SK-N-SH (cell line): Measurements from ENCODE around the gene GATAD2B.

Source experiments
- CTCF ChIP-seq: fragments of 200-600 bp; sonication (generic); IDR thresholded peaks from 2 replicates; pipeline ENCODE4 v1.6.1; 2017; ENCODE audit warnings: antibody characterized with exemption, mild to moderate bottlenecking, moderate library complexity
- EZH2phosphoT487 ChIP-seq: fragments of 200-600 bp; sonication (generic); IDR thresholded peaks from 2 replicates; pipeline ENCODE4 v1.6.1; 2017; ENCODE audit warnings: low read depth, mixed run types, mild to moderate bottlenecking, antibody characterized with exemption, moderate library complexity, borderline replicate concordance
- NFIC ChIP-seq: IDR thresholded peaks from 2 replicates; pipeline ENCODE4 v1.4.0; 2012; ENCODE audit warnings: borderline replicate concordance
- RFX5 ChIP-seq: IDR thresholded peaks from 2 replicates; pipeline ENCODE4 v1.6.1; 2012; ENCODE audit warnings: mild to moderate bottlenecking, improper control_type of control experiment, low read length
- TCF12 ChIP-seq: IDR thresholded peaks from 2 replicates; pipeline ENCODE4 v1.4.0; 2012
- TF ChIP-seq, protein P1 (sequence below): IDR thresholded peaks from 2 replicates; pipeline ENCODE4 v1.6.1; 2012; ENCODE audit warnings: mild to moderate bottlenecking, low read depth, low read length, moderate library complexity
- TF ChIP-seq, protein P2 (sequence below): IDR thresholded peaks from 2 replicates; pipeline ENCODE4 v1.4.0; 2012; ENCODE audit warnings: low read depth

DNA sequence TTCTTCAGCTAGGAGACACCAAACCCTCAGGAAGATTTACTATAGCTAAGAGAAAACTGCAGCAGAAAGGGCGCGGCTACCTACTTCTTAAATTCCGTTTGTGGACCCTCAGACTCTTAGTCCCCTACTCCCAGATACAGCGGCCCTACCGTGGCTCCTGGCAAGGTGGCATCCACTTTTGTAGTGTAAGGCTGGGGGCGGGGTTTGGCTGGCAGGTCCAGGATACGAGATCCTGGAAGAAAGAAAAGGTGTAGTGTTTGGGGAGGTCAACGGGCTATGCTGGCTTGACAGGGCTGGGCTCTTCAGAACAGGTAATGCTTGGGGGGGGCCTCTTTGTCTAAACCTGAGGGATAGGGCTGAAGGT, 45.2 kb upstream of the GATAD2B start:
- TF ChIP-seq NFIC (no peak), CTCF (no peak), EZH2phosphoT487 (no peak), RFX5 (no peak), TCF12 (no peak)
- TF ChIP-seq, protein P1, sequence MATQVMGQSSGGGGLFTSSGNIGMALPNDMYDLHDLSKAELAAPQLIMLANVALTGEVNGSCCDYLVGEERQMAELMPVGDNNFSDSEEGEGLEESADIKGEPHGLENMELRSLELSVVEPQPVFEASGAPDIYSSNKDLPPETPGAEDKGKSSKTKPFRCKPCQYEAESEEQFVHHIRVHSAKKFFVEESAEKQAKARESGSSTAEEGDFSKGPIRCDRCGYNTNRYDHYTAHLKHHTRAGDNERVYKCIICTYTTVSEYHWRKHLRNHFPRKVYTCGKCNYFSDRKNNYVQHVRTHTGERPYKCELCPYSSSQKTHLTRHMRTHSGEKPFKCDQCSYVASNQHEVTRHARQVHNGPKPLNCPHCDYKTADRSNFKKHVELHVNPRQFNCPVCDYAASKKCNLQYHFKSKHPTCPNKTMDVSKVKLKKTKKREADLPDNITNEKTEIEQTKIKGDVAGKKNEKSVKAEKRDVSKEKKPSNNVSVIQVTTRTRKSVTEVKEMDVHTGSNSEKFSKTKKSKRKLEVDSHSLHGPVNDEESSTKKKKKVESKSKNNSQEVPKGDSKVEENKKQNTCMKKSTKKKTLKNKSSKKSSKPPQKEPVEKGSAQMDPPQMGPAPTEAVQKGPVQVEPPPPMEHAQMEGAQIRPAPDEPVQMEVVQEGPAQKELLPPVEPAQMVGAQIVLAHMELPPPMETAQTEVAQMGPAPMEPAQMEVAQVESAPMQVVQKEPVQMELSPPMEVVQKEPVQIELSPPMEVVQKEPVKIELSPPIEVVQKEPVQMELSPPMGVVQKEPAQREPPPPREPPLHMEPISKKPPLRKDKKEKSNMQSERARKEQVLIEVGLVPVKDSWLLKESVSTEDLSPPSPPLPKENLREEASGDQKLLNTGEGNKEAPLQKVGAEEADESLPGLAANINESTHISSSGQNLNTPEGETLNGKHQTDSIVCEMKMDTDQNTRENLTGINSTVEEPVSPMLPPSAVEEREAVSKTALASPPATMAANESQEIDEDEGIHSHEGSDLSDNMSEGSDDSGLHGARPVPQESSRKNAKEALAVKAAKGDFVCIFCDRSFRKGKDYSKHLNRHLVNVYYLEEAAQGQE, result no peak
- TF ChIP-seq, protein P2, sequence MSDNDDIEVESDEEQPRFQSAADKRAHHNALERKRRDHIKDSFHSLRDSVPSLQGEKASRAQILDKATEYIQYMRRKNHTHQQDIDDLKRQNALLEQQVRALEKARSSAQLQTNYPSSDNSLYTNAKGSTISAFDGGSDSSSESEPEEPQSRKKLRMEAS, result no peak
